DMS 273 (cell line): ENCODE data around the gene FBXO27.
"Not testable (repeated sequence)": the region's sequence is repeated elsewhere in the genome, so short reads cannot be mapped to it uniquely, and the experiment has no call there.

Experiments
- DNase-seq: peaks from one replicate; lab custom pipeline; 2025; ENCODE audit not compliant: unreplicated experiment; lab: John Stamatoyannopoulos, UW

FBXO27 gene

GRCh38 chr19:39045506-39045905, 13.2 kb upstream of the FBXO27 start:
- no peak for DNase-seq

DNA sequence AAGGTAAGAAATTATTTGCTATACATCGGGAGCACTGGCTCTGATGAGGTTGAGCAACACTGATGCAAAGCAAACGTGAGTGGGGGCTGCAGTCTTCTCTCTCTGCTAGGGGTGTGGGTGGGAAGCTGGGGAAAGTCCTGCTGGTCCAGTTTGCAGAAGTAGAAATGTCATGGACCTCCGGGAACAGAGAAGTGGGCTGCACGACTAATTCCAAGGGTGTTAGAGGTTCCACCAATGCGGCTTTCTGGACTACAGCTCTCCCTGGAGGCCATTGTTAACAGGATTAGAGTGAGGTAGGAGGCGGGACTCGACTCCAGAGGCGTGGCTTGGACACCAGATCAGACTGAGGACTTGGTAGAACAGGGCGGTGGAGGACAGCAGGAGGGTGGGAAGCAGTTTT, 5.7 kb upstream of the FBXO27 start:
- peak; percentile 85 for DNase-seq

- no peak for DNase-seq
These were observed 4.8 kb upstream of the FBXO27 start for GRCh38 chr19:39037194-39037593.

- DNase-seq, result no peak
These were observed 4.2 kb upstream of the FBXO27 start for GRCh38 chr19:39036581-39036980.

- DNase-seq, result peak; percentile 95
These were observed 834 bp downstream of the FBXO27 start for GRCh38 chr19:39031368-39032062.

- DNase-seq, result no peak
These were observed 1.4 kb downstream of the FBXO27 start for GRCh38 chr19:39030854-39031367.

DNA sequence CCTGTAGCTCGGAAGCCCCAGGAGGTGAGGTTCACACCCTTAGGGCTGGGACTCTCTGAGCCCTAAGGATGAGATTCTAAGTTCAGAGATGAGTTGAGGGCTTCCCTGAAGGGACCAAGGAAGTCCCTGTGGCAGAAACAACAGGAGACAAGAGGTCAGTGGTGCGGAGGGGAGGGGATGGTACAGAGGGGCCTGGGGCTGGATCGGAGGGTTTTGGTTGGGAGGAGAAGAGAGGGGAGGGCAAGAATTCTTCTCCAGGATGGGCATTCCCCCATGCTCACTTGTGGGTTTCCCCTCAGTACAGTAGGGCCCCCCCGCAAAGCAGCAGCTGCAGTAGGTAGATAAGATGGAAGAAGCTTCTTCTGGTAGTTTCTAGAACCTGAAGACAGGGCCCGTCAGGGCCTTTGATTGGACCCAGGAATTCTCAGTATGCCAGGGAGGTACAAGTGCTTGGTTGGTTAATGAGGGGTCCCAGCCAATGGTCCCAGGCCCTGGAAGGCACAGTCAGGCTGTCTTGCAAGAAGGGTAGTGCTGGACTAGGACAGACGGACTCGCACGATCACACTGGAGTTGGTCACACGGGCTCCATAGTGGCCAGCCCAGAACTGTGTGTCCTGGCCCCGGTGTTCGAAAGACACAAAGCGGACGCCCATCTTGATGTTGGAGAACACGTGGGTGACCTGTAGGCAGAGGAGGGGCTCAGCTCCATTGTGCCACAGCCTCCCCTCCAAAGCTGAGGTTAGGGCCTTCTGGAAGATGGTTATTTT, 7.3 kb downstream of the FBXO27 start:
- no peak for DNase-seq

DNA sequence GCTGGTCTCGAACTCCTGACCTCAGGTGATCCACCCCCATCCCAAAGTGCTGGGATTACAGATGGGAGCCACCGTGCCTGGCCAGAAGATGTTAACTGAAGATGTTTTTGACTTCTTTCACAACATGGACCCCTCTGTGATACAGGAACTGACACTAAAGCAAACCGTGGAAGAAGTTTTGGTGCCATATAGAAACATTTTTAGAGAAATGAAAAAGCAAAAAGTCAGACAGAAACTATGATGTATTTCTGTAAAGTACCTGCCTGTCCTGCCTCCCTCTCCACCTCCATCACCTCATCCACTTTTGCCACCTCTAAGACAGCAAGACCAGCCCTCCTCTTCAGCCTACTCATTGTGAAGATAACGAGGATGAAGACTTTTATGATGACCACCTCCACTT, 11.3 kb downstream of the FBXO27 start:
- no peak for DNase-seq

- no peak for DNase-seq
These were observed 14.7 kb downstream of the FBXO27 start for GRCh38 chr19:39017646-39018045.

GRCh38 chr19:39017026-39017425, 15.3 kb downstream of the FBXO27 start:
- DNase-seq, result no peak

DNA sequence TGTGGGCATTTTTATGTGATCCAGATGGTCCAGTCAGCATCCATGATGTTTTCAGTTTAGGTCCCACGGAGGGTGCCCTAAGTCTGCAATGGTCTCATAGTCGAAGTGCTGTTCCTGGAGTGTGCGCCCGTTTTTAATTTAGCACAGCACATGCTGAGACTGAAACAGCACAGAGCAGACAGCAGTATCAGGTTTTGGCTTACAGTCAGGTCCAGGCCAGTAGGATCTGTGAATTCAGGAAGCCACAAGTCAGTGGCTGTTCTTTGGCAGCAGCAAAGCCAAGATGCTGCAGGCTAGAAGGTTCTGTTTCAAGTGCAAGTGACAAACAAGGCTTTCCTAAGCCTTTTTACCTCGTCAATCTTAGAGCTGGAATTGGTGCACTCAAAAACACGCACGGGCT, 18.3 kb downstream of the FBXO27 start:
- DNase-seq, result peak; percentile 38

DNA sequence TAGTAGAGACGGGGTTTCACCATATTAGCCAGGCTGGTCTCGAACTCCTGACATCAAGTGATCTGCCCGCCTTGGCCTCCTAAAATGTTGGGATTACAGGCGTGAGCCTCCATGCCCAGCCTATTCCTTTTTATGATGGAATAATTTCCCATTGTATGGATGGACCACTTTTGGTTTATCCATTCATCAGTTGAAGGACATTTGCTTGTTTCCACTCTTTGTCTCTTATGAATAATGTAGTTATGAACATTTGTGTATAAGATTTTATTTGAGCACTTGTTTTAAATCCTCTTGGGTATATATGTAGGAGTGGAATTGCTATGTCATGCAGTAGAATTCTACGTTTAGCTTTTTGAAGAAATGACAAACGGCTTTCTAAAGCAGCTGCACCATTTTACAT, 23.3 kb downstream of the FBXO27 start:
- no peak for DNase-seq

DNA sequence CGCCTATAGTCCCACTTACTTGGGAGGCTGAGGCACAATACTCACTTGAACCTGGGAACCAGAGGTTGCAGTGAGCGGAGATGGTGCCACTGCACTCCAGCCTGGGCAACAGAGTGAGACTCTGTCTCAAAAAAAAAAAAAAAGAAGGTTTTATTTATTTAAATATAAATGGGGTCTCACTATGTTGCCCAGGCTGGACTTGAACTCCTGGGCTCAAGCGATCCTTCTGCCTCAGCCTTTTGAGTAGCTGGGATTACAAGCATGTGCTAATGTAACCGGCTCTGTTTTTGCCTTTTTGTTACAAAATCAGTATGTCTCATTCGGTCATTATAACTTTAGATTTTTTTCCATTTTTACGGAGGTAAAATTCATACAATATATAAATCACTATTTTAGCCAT, 24.2 kb downstream of the FBXO27 start:
- no peak for DNase-seq

DNA sequence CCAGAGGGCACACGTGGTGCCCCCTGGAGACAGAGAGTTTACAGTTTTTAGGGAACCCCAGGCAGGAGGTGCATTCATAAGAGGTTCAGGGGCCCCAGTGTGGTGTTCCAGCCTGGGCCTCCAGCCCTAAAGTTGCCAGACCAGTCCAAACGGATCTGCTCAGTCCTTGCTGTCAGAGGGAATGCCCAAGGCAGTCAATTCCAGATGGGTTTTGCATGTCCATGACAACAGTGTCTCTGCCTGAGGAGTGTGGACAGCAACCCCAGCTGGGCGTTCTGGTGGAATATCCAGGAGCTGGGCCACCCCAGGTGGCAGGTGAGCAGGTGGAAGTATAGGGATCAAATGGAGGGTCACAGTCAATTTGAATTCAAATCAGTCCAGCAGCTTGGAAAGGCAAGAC, 25.3 kb downstream of the FBXO27 start:
- DNase-seq, result no peak

DNA sequence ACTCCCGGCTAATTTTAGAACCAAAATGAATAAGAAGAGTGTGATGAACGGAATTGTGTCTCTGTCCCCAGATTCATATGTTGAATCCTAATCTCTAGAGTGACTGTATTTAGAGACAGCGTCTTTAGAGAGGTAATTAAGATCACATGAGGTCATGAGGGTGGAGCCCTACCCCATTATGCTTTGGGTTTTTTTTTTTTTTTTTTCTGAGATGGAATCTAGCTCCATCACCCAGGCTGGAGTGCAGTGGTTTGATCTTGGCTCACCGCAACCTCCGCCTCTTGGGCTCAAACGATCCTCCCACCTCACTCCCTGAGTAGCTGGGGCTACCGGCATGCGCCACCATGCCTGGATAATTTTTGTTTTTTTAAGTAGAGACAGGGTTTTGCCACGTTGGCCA, 27.9 kb downstream of the FBXO27 start:
- DNase-seq, result no peak

GRCh38 chr19:39003796-39004195, 28.6 kb downstream of the FBXO27 start:
- no peak for DNase-seq

DNA sequence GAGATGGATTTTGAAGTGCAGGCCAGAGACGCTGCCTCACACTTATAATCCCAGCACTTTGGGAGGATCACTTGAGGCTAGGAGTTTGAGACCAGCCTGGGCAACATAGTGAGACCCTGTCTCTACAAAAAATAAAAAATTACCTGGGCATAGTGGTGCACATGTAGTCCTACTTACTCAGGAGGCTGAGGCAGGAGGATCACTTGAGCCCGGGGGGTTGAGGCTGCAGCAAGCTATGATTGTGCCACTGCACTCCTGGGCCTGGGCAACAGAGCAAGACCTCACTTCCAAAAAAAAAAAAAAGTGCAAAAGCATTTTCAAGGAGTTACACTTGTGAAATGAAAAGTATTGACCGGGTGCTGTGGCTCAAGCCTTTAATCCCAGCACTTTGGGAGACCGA, 29.2 kb downstream of the FBXO27 start:
- DNase-seq, result no peak

DNA sequence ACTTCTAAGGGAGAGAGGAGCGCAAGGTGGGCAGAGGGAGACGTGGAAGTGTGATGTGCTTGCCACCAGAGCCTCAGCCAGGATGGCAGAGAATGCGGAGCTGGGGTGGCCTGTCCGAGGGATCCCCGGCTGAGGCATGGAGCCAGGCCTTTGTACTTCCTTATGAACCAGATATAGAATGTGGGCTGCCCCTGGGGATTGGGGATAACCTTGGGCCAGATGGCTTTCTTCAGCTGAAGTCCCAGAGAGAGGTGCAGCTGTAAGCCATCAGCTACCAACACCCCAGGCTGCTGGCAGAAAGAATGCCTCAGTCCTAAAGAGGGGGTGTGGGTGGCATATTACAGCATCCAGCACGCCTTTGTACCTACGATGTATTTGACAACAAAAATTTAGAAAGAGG, 31.3 kb downstream of the FBXO27 start:
- peak; percentile 79 for DNase-seq

DNA sequence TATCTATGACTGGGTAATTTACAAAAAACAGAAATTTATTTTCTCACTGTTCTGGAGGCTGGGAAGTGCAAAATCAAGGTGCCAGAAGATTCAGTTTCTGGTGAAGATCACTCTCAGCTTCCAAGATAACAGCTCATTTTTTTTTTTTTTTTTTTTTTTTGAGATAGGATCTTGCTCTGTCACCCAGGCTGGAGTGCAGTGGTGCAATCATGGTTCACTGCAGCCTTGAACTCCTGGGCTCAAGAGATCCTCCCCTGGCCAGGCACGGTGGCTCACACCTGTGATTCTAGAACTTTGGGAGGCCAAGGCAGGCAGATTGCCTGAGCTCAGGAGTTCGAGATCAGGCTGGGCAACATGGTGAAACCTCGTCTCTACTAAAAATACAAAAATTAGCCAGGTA, 34.8 kb downstream of the FBXO27 start:
- not testable (repeated sequence) for DNase-seq

- DNase-seq, result no peak
These were observed 39.1 kb downstream of the FBXO27 start for GRCh38 chr19:38993271-38993670.

GRCh38 chr19:38990949-38991697, 41.2 kb downstream of the FBXO27 start:
- DNase-seq, result no peak

DNA sequence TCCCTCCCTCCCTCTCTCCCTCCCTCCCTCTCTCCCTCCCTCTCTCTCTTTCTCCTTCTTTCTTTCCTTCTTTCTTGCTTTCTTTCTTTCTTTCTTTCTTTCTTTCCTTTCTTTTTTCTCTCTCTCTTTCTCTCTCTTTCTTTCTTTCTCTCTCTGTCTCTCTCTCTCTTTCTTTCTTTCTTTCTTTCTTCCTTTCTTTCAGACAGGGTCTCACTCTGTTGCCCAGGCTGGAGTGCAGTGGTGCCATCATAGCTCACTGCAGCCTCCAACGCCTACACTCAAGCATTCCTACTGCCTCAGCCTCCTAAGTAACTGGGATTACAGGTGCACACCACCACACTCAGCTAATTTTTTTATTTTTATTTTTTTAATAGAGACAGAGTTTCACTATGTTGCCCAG, 42.7 kb downstream of the FBXO27 start:
- not testable (repeated sequence) for DNase-seq
